Cardiac muscle cell (in vitro differentiated cells and primary cell): ENCODE data around the gene CADM4. TPM values are rescaled to one million over a fixed set of nuclear protein-coding genes. Genes with fewer than 3 reads are reported as not detected.
"Not testable (repeated sequence)": the region's sequence is repeated elsewhere in the genome, so short reads cannot be mapped to it uniquely, and the experiment has no call there.

ENCODE experiments used
- DNase-seq, 2 donors: peaks; one replicate each; pipeline versions ENCODE4 v3.0.0 to v3.0.0-alpha.2; 2010 to 2017; ENCODE audit warnings: low read depth in 1 of 2, low spot score in 1 of 2
- H3K27ac ChIP-seq: fragments of 200-600 bp; sonication (generic); 2 replicates; pipeline ENCODE4 v1.5.1; 2016
- H3K27me3 ChIP-seq: fragments of 200-600 bp; sonication (generic); 2 replicates; pipeline ENCODE4 v1.6.0; 2016; ENCODE audit warnings: control low read depth
- H3K36me3 ChIP-seq: fragments of 200-600 bp; sonication (generic); 2 replicates; pipeline ENCODE4 v1.5.1; 2016; ENCODE audit warnings: control low read depth
- H3K4me1 ChIP-seq: fragments of 200-600 bp; sonication (generic); 2 replicates; pipeline ENCODE4 v1.8.1; 2017; ENCODE audit warnings: low read depth, mild to moderate bottlenecking, mixed run types
- H3K4me3 ChIP-seq: fragments of 200-600 bp; sonication (generic); 2 replicates; pipeline ENCODE4 v1.5.1; 2016; ENCODE audit warnings: mild to moderate bottlenecking
- H3K9me3 ChIP-seq: fragments of 200-600 bp; sonication (generic); 2 replicates; pipeline ENCODE4 v1.5.1; 2017; ENCODE audit warnings: low read depth, mild to moderate bottlenecking, control low read depth
- polyA plus RNA-seq: library from polyadenylated mRNA; unstranded; fragments of >200 nt; fragmentation: Nextera tagmentation; extraction: Ambion mirVana; gene quantifications from 2 replicates; pipeline ENCODE4 v1.2.1, GENCODE V29; 2016
- total RNA-seq: library from RNA; depleted of rRNA; stranded (reverse); fragments of >200 nt; gene quantifications from 2 replicates; pipeline ENCODE4 v1.2.3, GENCODE V29; 2016
- TF ChIP-seq, protein P1 (sequence below): IDR thresholded peaks from 2 replicates; pipeline ENCODE4 v1.5.1; 2012; ENCODE audit warnings: low read depth, mild to moderate bottlenecking, low read length

Gene CADM4
- total and polyA plus RNA-seq, 2 experiments from 2014 or later, result 12.3 to 40.5 TPM

DNA sequence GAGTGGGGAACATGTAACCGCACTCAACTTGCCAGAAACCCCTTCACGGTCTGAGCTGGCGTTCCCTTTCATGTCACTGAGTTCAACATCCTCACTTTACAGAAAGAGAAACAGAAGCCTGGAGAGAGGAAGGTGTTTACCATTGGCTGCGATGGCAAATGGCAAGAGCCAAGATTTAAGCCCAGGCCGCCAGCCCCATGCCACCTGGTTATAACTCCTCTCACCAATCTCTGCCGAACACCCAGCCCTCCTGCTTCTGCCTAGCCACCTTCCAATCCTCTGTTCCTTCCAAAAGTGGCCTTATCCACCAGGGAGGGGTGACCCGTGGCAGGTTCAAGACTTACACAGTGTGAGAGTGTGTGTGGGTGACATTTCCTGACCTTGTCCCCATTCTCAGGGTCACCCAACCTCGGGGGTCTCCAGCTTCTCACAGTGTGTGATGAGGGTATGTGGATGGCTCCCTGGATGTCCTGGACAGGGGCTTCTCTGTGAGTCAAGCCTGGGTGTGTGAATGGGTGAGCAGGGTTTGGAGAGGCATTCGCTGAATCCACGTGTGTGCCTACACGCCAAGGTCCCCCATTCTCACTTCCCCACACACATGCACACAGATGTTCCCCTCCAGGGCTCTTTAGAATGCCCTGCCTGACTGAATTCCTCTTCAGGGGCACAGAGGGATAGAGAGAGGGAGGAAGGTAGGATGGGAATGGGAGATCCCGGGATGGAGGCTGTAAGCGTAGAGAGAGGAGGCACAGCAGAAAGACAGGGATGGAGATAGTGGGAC is 1.2 kb downstream of the CADM4 start:
- no peak for DNase-seq
- Histone ChIP-seq H3K27me3 (peaks cover 32% of the 10 kb centered on the region), H3K4me3 (peak overlapping the region; percentile 65), H3K4me1 (peaks cover 6% of the 10 kb centered on the region), H3K36me3 (no peaks in the 10 kb centered on the region), H3K27ac (no peak overlapping the region), H3K9me3 (no peaks in the 10 kb centered on the region)
- TF ChIP-seq, protein P1, sequence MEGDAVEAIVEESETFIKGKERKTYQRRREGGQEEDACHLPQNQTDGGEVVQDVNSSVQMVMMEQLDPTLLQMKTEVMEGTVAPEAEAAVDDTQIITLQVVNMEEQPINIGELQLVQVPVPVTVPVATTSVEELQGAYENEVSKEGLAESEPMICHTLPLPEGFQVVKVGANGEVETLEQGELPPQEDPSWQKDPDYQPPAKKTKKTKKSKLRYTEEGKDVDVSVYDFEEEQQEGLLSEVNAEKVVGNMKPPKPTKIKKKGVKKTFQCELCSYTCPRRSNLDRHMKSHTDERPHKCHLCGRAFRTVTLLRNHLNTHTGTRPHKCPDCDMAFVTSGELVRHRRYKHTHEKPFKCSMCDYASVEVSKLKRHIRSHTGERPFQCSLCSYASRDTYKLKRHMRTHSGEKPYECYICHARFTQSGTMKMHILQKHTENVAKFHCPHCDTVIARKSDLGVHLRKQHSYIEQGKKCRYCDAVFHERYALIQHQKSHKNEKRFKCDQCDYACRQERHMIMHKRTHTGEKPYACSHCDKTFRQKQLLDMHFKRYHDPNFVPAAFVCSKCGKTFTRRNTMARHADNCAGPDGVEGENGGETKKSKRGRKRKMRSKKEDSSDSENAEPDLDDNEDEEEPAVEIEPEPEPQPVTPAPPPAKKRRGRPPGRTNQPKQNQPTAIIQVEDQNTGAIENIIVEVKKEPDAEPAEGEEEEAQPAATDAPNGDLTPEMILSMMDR, result no peak

DNA sequence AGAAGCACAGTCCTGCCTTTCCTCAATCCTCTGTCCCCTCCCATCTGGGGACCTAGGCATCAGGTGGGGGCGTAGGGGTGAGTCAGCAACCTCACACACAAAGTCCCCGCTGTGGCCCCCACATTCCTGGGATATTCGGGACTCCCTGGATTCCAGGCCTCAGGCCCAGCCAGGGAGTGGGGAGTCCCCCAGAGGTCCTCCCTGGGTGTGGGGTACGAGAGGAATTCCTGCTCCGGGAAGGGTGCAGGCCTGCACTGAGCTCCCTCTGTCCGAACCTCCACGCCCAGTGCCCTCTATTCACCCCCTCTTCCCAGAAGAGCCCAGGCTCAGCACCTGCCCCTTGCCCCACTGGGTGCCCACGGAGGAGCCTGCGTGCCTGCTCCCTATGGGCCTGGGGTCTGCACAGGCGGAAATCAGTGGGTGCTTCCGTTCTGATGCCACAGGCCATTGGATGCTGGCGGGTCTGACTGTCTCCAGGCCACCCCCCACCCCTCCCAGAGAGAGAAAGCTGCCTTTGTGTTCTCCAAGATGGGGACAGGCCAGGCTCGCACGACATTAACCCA is 3.4 kb downstream of the CADM4 start:
- H3K4me1 ChIP-seq, result peaks cover 6% of the 10 kb centered on the region
- H3K4me3 ChIP-seq, result no peak overlapping the region
- TF ChIP-seq, protein P1, result no peak
- no peak overlapping the region for H3K27ac ChIP-seq
- peaks cover 31% of the 10 kb centered on the region for H3K27me3 ChIP-seq
- H3K9me3 ChIP-seq, result no peaks in the 10 kb centered on the region
- no peak for DNase-seq
- H3K36me3 ChIP-seq, result no peaks in the 10 kb centered on the region

DNA sequence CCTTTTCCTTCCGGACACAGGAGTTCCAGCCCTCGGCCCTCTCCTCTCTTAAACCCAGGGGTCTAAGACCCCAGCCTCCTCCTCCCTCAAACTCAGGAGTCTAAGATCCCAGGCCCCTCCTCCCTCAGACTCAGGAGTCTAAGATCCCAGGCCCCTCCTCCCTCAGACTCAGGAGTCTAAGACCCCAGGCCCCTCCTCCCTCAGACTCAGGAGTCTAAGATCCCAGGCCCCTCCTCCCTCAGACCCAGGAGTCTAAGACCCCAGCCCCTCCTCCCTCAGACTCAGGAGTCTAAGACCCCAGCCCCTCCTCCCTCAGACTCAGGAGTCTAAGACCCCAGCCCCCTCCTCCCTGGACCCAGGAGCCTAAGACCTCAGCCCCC is 4.1 kb downstream of the CADM4 start:
- Histone ChIP-seq H3K27me3 (peaks cover 24% of the 10 kb centered on the region), H3K4me3 (peak overlapping the region; percentile 9)
- not testable (repeated sequence) for H3K4me1 ChIP-seq, H3K9me3 ChIP-seq, DNase-seq, H3K27ac ChIP-seq, H3K36me3 ChIP-seq

DNA sequence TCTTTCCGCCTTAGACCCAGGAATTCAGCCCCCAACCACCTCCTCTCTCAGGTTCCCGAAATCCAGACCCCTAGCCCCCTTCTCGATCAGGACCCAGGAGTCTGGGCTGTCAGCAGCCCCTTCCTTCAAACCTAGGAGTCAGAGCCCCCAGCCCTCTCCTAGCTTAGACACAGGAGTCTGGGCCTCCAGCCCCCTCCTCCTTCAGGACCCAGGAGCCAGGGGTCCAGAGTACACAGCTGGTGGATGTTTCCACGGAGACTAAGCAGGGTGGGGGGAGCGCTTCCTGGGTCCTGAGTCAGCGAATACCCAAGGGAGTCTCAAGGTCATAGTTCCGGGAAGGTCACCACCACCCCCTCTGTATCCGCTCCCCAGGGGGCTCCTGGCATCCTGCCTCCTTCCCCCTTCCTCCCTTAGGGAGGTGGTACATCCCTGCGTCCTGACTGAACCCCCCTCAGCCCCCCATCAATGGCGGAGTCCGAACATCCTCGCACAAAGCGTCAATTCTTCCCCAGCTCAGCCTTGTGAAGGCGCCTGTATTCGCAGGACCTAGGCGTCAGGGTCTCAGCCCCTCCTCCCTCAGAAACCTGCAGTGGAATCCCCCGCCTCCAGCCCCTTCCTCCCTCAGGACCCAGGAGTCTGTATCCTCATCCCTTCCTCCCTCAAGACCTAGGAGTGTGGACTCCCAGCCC is 4.6 kb downstream of the CADM4 start:
- peak; percentile 36 to 45 for DNase-seq
- Histone ChIP-seq H3K27ac (no peak overlapping the region), H3K9me3 (no peaks in the 10 kb centered on the region), H3K4me3 (peak overlapping the region; percentile 9), H3K27me3 (peaks cover 19% of the 10 kb centered on the region), H3K4me1 (peaks cover 6% of the 10 kb centered on the region), H3K36me3 (no peaks in the 10 kb centered on the region)
- TF ChIP-seq, protein P1, result no peak

DNA sequence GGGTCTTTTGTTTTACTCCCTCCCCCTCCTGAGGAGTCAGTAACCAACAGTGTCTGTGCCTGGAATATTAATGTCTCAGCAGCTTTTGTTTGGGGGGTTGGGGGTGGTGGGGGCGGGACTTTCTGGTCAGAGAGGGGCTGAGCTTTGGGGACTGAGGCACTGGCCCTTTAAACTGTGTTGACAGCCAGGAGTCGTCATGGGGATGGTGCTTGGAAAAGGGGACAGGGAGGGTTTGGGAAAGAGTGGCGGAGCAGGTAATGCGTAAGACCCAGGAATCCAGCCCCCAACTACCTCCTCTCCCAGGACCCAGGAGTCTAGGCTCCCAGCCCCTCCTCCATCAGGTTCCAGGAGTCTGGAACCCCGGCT is 5.2 kb downstream of the CADM4 start:
- DNase-seq, result no peak
- Histone ChIP-seq H3K36me3 (no peaks in the 10 kb centered on the region), H3K4me1 (peaks cover 6% of the 10 kb centered on the region), H3K27ac (no peak overlapping the region), H3K9me3 (no peaks in the 10 kb centered on the region), H3K4me3 (peak overlapping the region; percentile 9), H3K27me3 (peaks cover 19% of the 10 kb centered on the region)
- TF ChIP-seq, protein P1, result no peak

DNA sequence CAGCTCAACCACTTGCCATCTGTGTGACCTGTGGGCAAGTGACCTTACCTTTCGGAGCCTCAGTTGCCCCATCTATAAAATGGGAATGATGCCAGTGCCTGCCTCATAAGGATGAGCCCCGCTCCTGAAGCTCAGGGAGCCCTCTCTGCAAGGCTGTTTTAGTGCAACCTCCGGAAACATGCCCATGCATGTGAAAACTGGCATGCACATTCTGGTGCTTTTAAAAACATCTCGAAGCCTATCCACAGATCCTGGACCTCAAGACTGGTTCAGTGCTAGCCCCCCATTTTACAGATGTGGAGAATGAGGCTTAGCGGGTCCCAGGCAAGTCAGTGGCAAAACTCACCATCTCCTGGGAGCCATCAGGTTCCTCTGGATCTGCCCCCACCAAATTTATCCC is 5.6 kb downstream of the CADM4 start:
- Histone ChIP-seq H3K9me3 (no peaks in the 10 kb centered on the region), H3K36me3 (no peaks in the 10 kb centered on the region), H3K4me1 (peaks cover 6% of the 10 kb centered on the region), H3K27ac (no peak overlapping the region), H3K4me3 (no peak overlapping the region), H3K27me3 (peaks cover 19% of the 10 kb centered on the region)
- TF ChIP-seq, protein P1, result no peak
- DNase-seq, result no peak
